SK-N-SH treated with all-trans-retinoic acid at 6 μM for 48 hours (cell line): ENCODE measurements around the gene MORC1.

ENCODE experiments used
- ARNTL ChIP-seq: fragments of 450-650 bp; formaldehyde crosslinking; IDR thresholded peaks from 2 replicates; pipeline ENCODE4 v1.5.0; 2020; ENCODE audit warnings: low read depth, mild to moderate bottlenecking, moderate library complexity, borderline replicate concordance
- GLIS3 ChIP-seq: fragments of 250-450 bp; sonication (Bioruptor Pico); IDR thresholded peaks from 2 replicates; pipeline ENCODE4 v1.5.0; 2020; ENCODE audit warnings: mild to moderate bottlenecking, moderate library complexity
- ZFP30 ChIP-seq: fragments of 450-650 bp; formaldehyde crosslinking; IDR thresholded peaks from 2 replicates; pipeline ENCODE4 v1.5.0; 2022; ENCODE audit warnings: mild to moderate bottlenecking, moderate library complexity
- TF ChIP-seq, protein P1 (sequence below): fragments of 250-450 bp; sonication (Bioruptor Pico); IDR thresholded peaks from 2 replicates; pipeline ENCODE4 v1.5.1; 2020; ENCODE audit warnings: low read depth, mild to moderate bottlenecking, moderate library complexity
- TF ChIP-seq, protein P2 (sequence below): fragments of 250-450 bp; sonication (Bioruptor Pico); IDR thresholded peaks from 2 replicates; pipeline ENCODE4 v1.8.0; 2021; ENCODE audit warnings: low read depth, mild to moderate bottlenecking, moderate library complexity, borderline replicate concordance

DNA sequence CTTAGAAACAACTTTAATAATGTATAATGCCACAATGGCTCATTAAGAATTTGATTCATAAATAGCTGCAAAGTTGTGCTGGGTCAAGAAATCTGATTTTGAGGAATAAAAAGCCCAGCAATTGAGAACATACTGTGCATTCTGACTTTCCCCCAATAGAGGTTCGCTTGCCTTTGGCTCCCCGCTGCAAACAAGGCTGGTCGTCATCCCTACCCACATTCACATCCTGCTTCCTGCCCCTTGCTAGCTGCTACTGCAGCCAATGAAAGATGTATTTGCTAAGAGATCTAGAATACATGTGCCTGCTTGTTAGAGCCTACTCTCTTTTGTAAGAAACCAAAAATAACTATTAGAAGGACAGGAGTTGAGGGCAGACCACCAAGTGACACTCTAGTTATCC is 112.5 kb downstream of the MORC1 start:
- TF ChIP-seq ZFP30 (CRISPR knock-in tag): no peak
- no peak for TF ChIP-seq GLIS3 (CRISPR knock-in tag)
- TF ChIP-seq, protein P1, sequence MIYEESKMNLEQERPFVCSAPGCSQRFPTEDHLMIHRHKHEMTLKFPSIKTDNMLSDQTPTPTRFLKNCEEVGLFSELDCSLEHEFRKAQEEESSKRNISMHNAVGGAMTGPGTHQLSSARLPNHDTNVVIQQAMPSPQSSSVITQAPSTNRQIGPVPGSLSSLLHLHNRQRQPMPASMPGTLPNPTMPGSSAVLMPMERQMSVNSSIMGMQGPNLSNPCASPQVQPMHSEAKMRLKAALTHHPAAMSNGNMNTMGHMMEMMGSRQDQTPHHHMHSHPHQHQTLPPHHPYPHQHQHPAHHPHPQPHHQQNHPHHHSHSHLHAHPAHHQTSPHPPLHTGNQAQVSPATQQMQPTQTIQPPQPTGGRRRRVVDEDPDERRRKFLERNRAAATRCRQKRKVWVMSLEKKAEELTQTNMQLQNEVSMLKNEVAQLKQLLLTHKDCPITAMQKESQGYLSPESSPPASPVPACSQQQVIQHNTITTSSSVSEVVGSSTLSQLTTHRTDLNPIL: no peak
- TF ChIP-seq, protein P2, sequence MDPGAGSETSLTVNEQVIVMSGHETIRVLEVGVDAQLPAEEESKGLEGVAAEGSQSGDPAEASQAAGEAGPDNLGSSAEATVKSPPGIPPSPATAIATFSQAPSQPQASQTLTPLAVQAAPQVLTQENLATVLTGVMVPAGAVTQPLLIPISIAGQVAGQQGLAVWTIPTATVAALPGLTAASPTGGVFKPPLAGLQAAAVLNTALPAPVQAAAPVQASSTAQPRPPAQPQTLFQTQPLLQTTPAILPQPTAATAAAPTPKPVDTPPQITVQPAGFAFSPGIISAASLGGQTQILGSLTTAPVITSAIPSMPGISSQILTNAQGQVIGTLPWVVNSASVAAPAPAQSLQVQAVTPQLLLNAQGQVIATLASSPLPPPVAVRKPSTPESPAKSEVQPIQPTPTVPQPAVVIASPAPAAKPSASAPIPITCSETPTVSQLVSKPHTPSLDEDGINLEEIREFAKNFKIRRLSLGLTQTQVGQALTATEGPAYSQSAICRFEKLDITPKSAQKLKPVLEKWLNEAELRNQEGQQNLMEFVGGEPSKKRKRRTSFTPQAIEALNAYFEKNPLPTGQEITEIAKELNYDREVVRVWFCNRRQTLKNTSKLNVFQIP (CRISPR knock-in tag): no peak
- TF ChIP-seq ARNTL: no peak
